OCI-LY7 (cell line): ENCODE results near the gene CACNG8.

ENCODE experiments used
- EZH2phosphoT487 ChIP-seq: fragments of 200-600 bp; sonication (generic); IDR thresholded peaks from 2 replicates; pipeline ENCODE4 v1.6.1; 2018; ENCODE audit warnings: low read depth, borderline replicate concordance, mild to moderate bottlenecking, mixed run types, antibody characterized with exemption, low read length, moderate library complexity, mixed read lengths
- TF ChIP-seq, protein P1 (sequence below): fragments of 200-600 bp; sonication (generic); conservative IDR thresholded peaks from 2 replicates; pipeline ENCODE4 v1.5.1; 2014; ENCODE audit warnings: mild to moderate bottlenecking, antibody characterized with exemption, low read length, moderate library complexity, mixed read lengths

DNA sequence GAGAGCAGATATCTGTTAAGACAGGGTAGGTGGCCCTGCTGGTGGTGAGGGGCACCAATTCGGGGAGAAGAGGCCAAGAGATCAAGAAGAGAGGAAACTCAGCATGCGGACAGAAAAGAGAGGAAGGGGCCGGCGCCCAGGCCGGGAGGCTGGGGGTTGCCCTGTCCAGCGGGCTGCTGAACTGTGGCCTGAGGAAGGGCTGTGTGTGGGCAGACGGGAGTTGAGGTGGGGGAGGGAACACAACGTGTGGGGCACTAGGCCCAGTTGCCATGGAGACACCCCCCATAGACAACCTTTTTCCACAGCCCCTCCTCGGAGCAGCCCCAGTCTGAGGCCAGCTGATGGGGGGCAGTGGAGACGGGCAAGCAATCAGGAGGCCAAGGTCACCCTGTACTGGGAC, 2.5 kb upstream of the CACNG8 start:
- TF ChIP-seq, protein P1, sequence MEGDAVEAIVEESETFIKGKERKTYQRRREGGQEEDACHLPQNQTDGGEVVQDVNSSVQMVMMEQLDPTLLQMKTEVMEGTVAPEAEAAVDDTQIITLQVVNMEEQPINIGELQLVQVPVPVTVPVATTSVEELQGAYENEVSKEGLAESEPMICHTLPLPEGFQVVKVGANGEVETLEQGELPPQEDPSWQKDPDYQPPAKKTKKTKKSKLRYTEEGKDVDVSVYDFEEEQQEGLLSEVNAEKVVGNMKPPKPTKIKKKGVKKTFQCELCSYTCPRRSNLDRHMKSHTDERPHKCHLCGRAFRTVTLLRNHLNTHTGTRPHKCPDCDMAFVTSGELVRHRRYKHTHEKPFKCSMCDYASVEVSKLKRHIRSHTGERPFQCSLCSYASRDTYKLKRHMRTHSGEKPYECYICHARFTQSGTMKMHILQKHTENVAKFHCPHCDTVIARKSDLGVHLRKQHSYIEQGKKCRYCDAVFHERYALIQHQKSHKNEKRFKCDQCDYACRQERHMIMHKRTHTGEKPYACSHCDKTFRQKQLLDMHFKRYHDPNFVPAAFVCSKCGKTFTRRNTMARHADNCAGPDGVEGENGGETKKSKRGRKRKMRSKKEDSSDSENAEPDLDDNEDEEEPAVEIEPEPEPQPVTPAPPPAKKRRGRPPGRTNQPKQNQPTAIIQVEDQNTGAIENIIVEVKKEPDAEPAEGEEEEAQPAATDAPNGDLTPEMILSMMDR, result no peak
- TF ChIP-seq EZH2phosphoT487, result no peak
